ENCODE results near the gene INPP4B.
"Not testable (repeated sequence)": the region's sequence is repeated elsewhere in the genome, so short reads cannot be mapped to it uniquely, and the experiment has no call there.

The INPP4B gene

DNA sequence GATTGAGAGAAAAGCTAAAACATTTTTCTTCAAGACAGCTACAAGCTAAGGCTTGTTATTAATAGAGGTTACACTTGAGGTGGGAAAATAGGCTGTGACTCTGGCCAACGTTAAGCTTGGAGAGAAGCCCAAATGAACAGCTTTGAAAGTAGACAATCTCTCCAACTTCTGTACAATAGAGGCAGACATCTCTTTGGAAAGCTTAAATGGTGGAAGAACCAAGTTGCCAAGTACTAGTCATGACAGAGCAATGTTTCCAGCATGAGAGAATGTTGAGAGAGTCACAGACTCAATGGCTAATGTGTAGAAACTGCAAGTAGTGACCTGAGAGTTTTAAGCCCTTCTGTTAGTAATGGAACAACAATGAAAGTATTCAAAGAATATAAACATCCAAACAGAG, 298.1 kb downstream of the INPP4B start:
- Mint-ChIP-seq H3K27ac (peak overlapping the region; percentile 80), H3K36me3 (peaks cover 4% of the 10 kb centered on the region), H3K9me3 (peaks cover 9% of the 10 kb centered on the region), H3K4me1 (peaks cover 54% of the 10 kb centered on the region), H3K4me3 (no peak overlapping the region), H3K27me3 (no peaks in the 10 kb centered on the region)

GRCh38 chr4:142544594-142544993, 301.5 kb downstream of the INPP4B start:
- peaks cover 4% of the 10 kb centered on the region for H3K36me3 Mint-ChIP-seq
- H3K27me3 Mint-ChIP-seq = no peaks in the 10 kb centered on the region
- H3K4me3 Mint-ChIP-seq = no peak overlapping the region
- H3K27ac Mint-ChIP-seq = no peak overlapping the region
- H3K9me3 Mint-ChIP-seq = peaks cover 9% of the 10 kb centered on the region
- peaks cover 47% of the 10 kb centered on the region for H3K4me1 Mint-ChIP-seq

DNA sequence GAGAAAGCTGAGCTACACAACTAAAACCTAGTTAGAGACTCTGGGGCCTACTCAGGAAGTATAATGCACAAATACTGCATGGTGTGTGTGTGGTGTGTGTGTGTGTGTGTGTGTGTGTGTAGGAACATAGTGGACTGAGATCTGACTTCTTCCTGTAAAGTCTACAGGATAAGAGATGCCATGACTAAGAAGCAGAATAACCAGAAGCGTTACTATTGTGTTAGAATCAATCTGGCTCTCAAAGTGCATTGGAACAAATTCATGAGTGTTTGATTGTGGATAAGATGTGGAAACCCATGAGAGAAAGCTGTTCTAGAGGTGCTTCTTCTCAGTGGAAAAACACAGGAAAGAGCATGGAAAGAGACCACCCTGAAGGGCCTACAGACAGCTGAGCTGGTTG, 302.1 kb downstream of the INPP4B start:
- H3K4me1 Mint-ChIP-seq = peaks cover 47% of the 10 kb centered on the region
- H3K9me3 Mint-ChIP-seq = peaks cover 9% of the 10 kb centered on the region
- no peak overlapping the region for H3K27ac Mint-ChIP-seq
- peaks cover 2% of the 10 kb centered on the region for H3K36me3 Mint-ChIP-seq
- no peak overlapping the region for H3K4me3 Mint-ChIP-seq
- no peaks in the 10 kb centered on the region for H3K27me3 Mint-ChIP-seq

- H3K4me1 Mint-ChIP-seq = peaks cover 54% of the 10 kb centered on the region
- H3K4me3 Mint-ChIP-seq = no peak overlapping the region
- H3K27me3 Mint-ChIP-seq = no peaks in the 10 kb centered on the region
- no peaks in the 10 kb centered on the region for H3K9me3 Mint-ChIP-seq
- H3K27ac Mint-ChIP-seq = no peak overlapping the region
- H3K36me3 Mint-ChIP-seq = no peaks in the 10 kb centered on the region
These were observed 305.7 kb downstream of the INPP4B start for GRCh38 chr4:142540483-142540804.

GRCh38 chr4:142539796-142540482, 306.2 kb downstream of the INPP4B start:
- no peak overlapping the region for H3K4me3 Mint-ChIP-seq
- H3K9me3 Mint-ChIP-seq = no peaks in the 10 kb centered on the region
- H3K4me1 Mint-ChIP-seq = peaks cover 59% of the 10 kb centered on the region
- no peaks in the 10 kb centered on the region for H3K27me3 Mint-ChIP-seq
- H3K36me3 Mint-ChIP-seq = no peaks in the 10 kb centered on the region
- no peak overlapping the region for H3K27ac Mint-ChIP-seq

- Mint-ChIP-seq H3K9me3 (no peaks in the 10 kb centered on the region), H3K4me3 (no peak overlapping the region), H3K4me1 (peaks cover 46% of the 10 kb centered on the region), H3K27ac (peak overlapping the region; percentile 41), H3K36me3 (peaks cover 2% of the 10 kb centered on the region), H3K27me3 (no peaks in the 10 kb centered on the region)
These were observed 311.1 kb downstream of the INPP4B start for GRCh38 chr4:142535009-142535408.

GRCh38 chr4:142532054-142532453, 314.0 kb downstream of the INPP4B start:
- Mint-ChIP-seq H3K27ac (peak overlapping the region; percentile 87), H3K36me3 (peaks cover 2% of the 10 kb centered on the region), H3K4me1 (peaks cover 27% of the 10 kb centered on the region), H3K9me3 (no peaks in the 10 kb centered on the region), H3K27me3 (no peaks in the 10 kb centered on the region), H3K4me3 (no peak overlapping the region)

DNA sequence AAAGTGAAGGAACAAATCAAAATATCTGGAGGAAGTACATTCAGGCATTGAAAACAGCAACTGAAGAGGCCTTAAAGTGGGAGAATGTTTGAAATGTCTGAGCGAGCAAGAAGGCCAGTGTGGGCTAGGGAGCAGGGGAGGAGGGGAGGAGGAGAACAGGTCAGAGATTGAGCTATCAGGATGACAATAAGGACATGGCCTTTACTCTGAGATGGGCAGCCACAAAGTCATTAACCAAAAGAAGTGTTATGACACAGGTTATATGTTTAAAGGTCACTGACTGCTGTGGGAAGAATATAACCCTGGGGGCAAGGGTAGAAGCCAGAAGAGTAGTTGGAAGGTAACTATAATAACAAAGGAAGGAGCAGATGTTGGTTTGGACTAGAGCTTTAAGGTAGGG, 315.4 kb downstream of the INPP4B start:
- peaks cover 2% of the 10 kb centered on the region for H3K36me3 Mint-ChIP-seq
- H3K9me3 Mint-ChIP-seq = no peaks in the 10 kb centered on the region
- H3K4me3 Mint-ChIP-seq = no peak overlapping the region
- H3K27ac Mint-ChIP-seq = no peak overlapping the region
- H3K4me1 Mint-ChIP-seq = peaks cover 23% of the 10 kb centered on the region
- H3K27me3 Mint-ChIP-seq = no peaks in the 10 kb centered on the region

DNA sequence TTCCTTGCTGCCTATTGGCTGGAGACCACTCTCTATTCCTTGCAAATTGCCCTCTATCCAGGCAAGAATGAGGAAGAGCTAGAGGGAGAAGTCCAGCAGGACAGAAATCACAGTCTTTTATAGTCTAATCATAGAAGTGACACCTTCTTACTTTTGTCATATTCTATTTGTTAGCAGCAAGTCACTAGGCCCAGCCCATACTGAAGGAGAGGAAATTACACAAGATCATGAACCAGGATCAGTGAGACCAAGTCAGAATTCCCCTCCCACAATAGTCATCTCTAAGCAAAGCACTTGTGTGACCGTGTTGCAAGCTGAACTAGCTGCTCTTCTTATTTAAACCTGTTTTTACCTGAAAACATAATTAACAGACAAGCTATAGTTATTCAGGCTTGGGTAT, 317.7 kb downstream of the INPP4B start:
- peaks cover 2% of the 10 kb centered on the region for H3K36me3 Mint-ChIP-seq
- no peaks in the 10 kb centered on the region for H3K27me3 Mint-ChIP-seq
- H3K4me1 Mint-ChIP-seq = peaks cover 11% of the 10 kb centered on the region
- H3K27ac Mint-ChIP-seq = no peak overlapping the region
- H3K9me3 Mint-ChIP-seq = no peaks in the 10 kb centered on the region
- no peak overlapping the region for H3K4me3 Mint-ChIP-seq

DNA sequence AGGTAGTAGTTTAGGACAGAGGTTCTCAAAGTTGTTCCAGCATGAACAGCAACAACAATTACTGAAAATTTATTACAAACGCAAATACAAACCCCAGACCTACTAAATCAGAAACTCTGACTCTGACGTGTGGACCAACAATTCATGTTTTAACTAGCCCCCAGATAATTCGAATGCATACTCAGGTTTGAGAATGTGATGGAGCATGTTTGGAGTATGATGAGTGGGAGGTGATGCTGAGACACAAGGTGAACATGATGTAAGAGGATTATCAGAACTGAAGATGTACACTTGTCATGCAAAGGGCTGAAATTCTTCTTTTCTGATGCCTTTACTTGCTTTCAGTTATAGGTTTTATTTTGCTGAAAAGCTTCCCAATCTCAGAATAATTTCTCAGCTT, 323.0 kb downstream of the INPP4B start:
- H3K36me3 Mint-ChIP-seq = no peaks in the 10 kb centered on the region
- peaks cover 7% of the 10 kb centered on the region for H3K4me1 Mint-ChIP-seq
- no peaks in the 10 kb centered on the region for H3K9me3 Mint-ChIP-seq
- no peak overlapping the region for H3K4me3 Mint-ChIP-seq
- no peak overlapping the region for H3K27ac Mint-ChIP-seq
- no peaks in the 10 kb centered on the region for H3K27me3 Mint-ChIP-seq

- H3K4me1 Mint-ChIP-seq = peaks cover 12% of the 10 kb centered on the region
- no peak overlapping the region for H3K4me3 Mint-ChIP-seq
- H3K27ac Mint-ChIP-seq = no peak overlapping the region
- H3K36me3 Mint-ChIP-seq = peaks cover 3% of the 10 kb centered on the region
- H3K27me3 Mint-ChIP-seq = no peaks in the 10 kb centered on the region
- peaks cover 5% of the 10 kb centered on the region for H3K9me3 Mint-ChIP-seq
These were observed 326.8 kb downstream of the INPP4B start for GRCh38 chr4:142519342-142519741.

GRCh38 chr4:142516686-142517526, 329.2 kb downstream of the INPP4B start:
- Mint-ChIP-seq H3K4me3 (no peak overlapping the region), H3K27me3 (no peaks in the 10 kb centered on the region), H3K27ac (no peak overlapping the region), H3K4me1 (peaks cover 5% of the 10 kb centered on the region), H3K9me3 (peaks cover 5% of the 10 kb centered on the region), H3K36me3 (peaks cover 3% of the 10 kb centered on the region)

GRCh38 chr4:142512161-142512560, 333.9 kb downstream of the INPP4B start:
- no peaks in the 10 kb centered on the region for H3K27me3 Mint-ChIP-seq
- H3K9me3 Mint-ChIP-seq = no peaks in the 10 kb centered on the region
- H3K27ac Mint-ChIP-seq = no peak overlapping the region
- H3K4me1 Mint-ChIP-seq = no peaks in the 10 kb centered on the region
- no peaks in the 10 kb centered on the region for H3K36me3 Mint-ChIP-seq
- H3K4me3 Mint-ChIP-seq = no peak overlapping the region

- H3K9me3 Mint-ChIP-seq = no peaks in the 10 kb centered on the region
- no peak overlapping the region for H3K27ac Mint-ChIP-seq
These were observed 336.2 kb downstream of the INPP4B start for GRCh38 chr4:142509881-142510280.

GRCh38 chr4:142509381-142509780, 336.7 kb downstream of the INPP4B start:
- H3K36me3 Mint-ChIP-seq, H3K9me3 Mint-ChIP-seq, H3K27ac Mint-ChIP-seq, H3K4me3 Mint-ChIP-seq, H3K27me3 Mint-ChIP-seq, H3K4me1 Mint-ChIP-seq: not testable (repeated sequence)

More at GRCh38 chr4:142509881-142510280, 336.2 kb downstream of the INPP4B start:
- H3K27me3 Mint-ChIP-seq = no peaks in the 10 kb centered on the region
- no peaks in the 10 kb centered on the region for H3K4me1 Mint-ChIP-seq
- no peaks in the 10 kb centered on the region for H3K36me3 Mint-ChIP-seq
- no peak overlapping the region for H3K4me3 Mint-ChIP-seq

- Mint-ChIP-seq H3K36me3 (no peaks in the 10 kb centered on the region), H3K4me1 (peaks cover 9% of the 10 kb centered on the region), H3K27me3 (no peaks in the 10 kb centered on the region), H3K4me3 (no peak overlapping the region), H3K27ac (no peak overlapping the region), H3K9me3 (no peaks in the 10 kb centered on the region)
These were observed 345.1 kb downstream of the INPP4B start for GRCh38 chr4:142500966-142501365.

Measured in activated naive CD4-positive, alpha-beta T cell treated with anti-CD3 and anti-CD28 coated beads, Interleukin-2, amount 50 U/mL, for 24 hours (primary cell).